Fibroblast of villous mesenchyme (primary cell): ENCODE data around the gene TBRG1. TPM values are rescaled to one million over a fixed set of nuclear protein-coding genes. Genes with fewer than 3 reads are reported as not detected.

ENCODE experiments used
- DNase-seq: peaks from one replicate; pipeline ENCODE4 v3.0.0-alpha.2; 2010; ENCODE audit warnings: low read depth
- H3K4me3 ChIP-seq: 2 replicates; pipeline ENCODE4 v1.5.1; 2011; ENCODE audit warnings: low read depth, mild to moderate bottlenecking, low read length
- total RNA-seq: library from RNA; depleted of rRNA; stranded (reverse); fragments of >200 nt; gene quantifications from 2 replicates; pipeline ENCODE4 v1.2.3, GENCODE V29; 2012
- TF ChIP-seq, protein P1 (sequence below): IDR thresholded peaks from 2 replicates; pipeline ENCODE4 v1.5.1; 2012; ENCODE audit warnings: low read depth, mild to moderate bottlenecking, low read length; ENCODE audit not compliant: insufficient read depth

TBRG1 gene
- total RNA-seq, 1 donor = 24.2 TPM

DNA sequence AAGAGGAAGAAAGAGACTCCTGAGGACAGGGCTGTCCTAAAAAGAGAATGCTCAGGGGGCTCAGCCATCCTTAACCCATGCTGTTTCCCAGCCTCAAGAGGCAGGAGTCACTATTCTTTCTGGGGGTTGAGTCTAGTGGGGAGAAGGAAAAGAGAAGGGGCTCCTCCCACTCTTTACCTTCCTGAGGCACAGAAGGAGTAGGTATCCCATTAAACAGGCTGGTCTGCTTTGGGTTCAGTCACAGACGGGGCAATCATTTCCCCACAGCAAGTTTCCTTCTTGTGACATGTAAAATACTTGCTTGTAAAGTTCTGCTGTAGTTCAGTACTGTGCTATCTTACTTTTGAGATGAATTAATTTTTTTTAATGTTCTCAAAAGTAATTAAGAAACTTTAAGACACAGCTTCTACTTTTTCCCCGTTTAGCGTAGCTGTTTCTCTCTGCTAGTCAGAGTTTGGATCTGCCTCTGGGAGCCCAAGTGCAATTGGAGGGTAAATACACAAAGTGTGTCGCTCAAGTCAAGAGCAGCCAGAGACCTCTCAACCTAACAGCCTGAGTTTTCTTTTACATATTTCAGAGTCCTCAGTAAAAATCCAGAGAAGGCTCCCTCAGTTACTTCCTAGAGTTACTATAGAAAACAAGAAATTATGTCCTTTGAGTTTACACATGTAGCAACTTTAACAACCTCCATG lies 37.8 kb upstream of the TBRG1 start:
- TF ChIP-seq, protein P1, sequence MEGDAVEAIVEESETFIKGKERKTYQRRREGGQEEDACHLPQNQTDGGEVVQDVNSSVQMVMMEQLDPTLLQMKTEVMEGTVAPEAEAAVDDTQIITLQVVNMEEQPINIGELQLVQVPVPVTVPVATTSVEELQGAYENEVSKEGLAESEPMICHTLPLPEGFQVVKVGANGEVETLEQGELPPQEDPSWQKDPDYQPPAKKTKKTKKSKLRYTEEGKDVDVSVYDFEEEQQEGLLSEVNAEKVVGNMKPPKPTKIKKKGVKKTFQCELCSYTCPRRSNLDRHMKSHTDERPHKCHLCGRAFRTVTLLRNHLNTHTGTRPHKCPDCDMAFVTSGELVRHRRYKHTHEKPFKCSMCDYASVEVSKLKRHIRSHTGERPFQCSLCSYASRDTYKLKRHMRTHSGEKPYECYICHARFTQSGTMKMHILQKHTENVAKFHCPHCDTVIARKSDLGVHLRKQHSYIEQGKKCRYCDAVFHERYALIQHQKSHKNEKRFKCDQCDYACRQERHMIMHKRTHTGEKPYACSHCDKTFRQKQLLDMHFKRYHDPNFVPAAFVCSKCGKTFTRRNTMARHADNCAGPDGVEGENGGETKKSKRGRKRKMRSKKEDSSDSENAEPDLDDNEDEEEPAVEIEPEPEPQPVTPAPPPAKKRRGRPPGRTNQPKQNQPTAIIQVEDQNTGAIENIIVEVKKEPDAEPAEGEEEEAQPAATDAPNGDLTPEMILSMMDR = no peak
- DNase-seq = no peak
- H3K4me3 ChIP-seq = no peak overlapping the region

DNA sequence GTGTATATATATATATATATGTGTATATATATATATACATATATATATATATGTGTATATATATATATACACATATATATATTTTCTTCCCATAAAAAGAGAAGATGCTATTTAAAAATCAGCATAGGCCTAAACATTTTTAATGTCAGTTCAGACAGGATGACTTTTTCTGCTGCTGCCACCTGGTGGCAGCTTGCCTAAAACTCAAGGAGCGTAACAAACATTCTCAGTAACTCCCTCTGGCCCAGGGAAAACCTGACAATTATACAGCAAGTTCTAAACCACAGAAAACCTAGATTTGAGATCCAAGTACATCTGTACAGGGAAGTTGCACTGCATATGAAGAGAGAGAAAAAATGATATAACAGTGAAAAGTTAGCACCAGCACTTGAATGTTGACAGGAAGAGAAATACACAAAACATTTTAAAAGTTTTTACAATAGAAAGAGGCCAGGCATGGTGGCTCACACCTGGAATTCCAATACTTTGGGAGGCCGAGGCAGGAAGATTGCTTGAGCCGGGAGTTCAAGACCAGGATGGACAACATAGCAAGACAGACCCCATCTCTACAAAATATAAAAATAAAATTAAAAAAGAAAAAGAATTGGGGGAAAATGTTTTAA lies 36.3 kb upstream of the TBRG1 start:
- H3K4me3 ChIP-seq = no peak overlapping the region
- DNase-seq = peak; percentile 63
- TF ChIP-seq, protein P1 = peak; percentile 66

DNA sequence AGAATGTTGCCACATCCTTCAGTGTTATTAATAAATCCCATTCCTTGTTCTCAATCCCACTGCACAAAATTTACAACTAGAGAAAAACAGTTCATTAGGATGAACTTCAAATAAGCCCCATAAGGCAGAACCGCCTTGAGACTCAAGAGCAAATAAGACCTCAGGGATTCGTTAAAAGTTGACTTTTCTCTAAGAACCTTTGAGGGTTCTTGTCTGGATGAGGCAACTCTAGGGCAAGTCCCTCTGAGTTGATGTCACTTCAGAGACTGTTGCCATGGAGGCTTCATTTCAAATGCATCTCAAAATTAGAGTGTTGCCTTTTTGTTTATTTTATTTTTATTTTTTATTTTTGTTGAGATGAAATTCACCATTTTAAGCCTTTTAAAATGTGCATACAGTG lies 31.2 kb upstream of the TBRG1 start:
- TF ChIP-seq, protein P1 = no peak
- H3K4me3 ChIP-seq = no peak overlapping the region

DNA sequence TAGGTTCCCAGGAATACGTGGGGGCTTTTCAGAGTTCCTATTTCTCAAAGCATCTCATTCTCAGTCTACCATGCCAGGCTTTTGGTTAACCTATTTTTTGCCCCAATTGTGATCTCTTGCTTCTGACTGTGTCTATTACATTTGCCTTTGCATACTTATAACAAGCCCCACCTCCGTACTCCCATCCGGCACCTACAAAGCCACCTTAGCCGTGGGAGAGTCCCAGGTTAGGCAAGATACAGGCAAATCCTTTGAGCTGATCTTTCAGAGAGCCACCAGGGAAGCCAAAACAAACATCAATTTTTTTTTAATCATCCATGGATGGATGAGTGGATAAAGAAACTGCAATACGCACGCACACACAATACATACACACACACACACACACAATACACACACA lies 30.0 kb upstream of the TBRG1 start:
- DNase-seq = no peak

More for the DNA sequence above, 31.2 kb upstream of the TBRG1 start:
- DNase-seq = no peak

DNA sequence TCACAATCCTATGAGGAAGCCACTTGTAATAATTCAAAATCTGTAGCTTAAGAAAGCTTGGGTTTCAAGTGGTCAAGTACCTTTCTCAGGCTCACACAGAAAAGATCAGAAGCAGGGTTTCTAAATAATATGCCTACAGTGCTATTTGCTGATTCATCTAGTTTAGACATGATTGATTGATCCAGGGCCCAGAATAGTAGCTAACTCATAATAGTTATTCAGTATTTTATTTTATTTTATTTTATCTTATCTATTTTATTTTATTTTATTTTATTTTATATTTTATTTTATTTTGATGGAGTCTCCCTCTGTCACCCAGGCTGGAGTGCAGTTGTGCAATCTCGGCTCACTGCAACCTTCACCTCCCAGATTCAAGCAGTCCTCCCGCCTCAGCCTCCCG lies 27.4 kb upstream of the TBRG1 start:
- TF ChIP-seq, protein P1 = no peak

More for the DNA sequence above, 30.0 kb upstream of the TBRG1 start:
- H3K4me3 ChIP-seq = no peak overlapping the region
- TF ChIP-seq, protein P1 = no peak

DNA sequence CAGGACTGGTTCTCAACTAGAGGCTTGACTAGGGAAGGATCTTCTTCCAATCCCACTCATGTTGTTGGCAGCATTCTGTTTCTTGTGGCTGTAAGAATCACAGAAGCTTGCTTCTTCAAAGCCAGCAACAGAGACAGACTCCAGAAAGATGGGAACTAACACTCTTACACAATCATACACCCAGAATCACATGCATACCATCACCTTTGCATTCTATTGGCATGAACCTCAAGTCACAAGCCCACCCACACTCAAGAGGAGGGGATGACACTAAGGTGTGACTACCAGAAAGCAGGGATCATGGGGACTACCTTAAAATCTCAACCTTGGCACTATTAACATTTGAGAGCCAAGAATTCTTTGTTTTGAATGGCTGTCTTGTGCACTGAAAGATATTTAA lies 25.0 kb upstream of the TBRG1 start:
- TF ChIP-seq, protein P1 = no peak
- no peak overlapping the region for H3K4me3 ChIP-seq
- no peak for DNase-seq

More for the DNA sequence above, 27.4 kb upstream of the TBRG1 start:
- DNase-seq = no peak
- no peak overlapping the region for H3K4me3 ChIP-seq
